ENCODE measurements around the gene STXBP5. TPM values are rescaled to one million over a fixed set of nuclear protein-coding genes. Genes with fewer than 3 reads are reported as not detected.

The STXBP5 gene
- total RNA-seq, 1 donor from 2014 or later: 28.6 TPM

DNA sequence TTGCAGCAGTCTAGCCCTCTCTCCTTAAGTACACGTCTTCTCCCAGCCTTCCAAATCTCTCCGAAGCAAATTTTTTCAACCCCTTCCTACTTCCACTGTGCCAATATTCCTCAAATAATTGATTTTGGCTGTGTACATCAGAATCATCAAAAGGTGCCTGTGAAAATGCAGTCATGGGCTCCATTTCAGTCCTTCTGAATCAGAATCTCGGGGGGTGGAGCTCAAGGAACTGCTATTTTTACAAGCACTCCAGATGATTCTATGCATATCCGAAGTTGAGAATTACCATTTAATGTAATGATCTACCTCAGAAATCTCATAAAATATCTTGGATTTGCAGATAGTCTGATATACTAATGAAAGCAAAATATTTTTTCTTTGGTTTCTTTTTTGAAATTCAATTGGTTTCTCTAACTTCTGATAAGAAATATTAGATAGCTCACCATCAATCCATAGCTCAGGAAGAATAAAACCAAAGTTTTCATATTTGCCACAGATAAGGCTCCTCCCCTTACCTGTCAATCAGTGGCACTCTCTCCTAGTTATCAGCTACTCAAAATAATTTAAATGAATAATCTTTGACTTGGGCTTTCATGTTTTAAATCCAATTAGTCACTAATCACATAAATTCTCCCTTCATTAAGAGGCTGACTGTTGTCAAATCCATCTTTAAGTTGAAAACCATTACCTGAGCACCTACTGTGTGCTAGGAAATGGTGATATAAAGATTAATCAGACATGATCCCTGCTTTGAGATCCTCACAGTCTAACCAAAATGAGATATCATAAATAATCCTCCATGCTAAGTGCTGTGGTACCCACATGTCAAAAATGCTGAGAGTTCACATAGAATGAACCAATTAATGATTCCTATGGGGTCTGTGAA is 36.4 kb upstream of the STXBP5 start:
- Mint-ChIP-seq H3K4me3 (no peak overlapping the region), H3K9me3 (no peaks in the 10 kb centered on the region), H3K27ac (no peak overlapping the region), H3K36me3 (ENCODE audit: low read depth) (no peaks in the 10 kb centered on the region), H3K27me3 (no peaks in the 10 kb centered on the region), H3K4me1 (no peaks in the 10 kb centered on the region)
- intact Hi-C loops (cut with micrococcal nuclease): no loop called here
- no peak for DNase-seq

GRCh38 chr6:147169529-147169928 is 34.7 kb upstream of the STXBP5 start:
- Mint-ChIP-seq H3K27me3 (no peaks in the 10 kb centered on the region), H3K4me3 (no peak overlapping the region), H3K27ac (no peak overlapping the region), H3K36me3 (ENCODE audit: low read depth) (no peaks in the 10 kb centered on the region), H3K4me1 (no peaks in the 10 kb centered on the region), H3K9me3 (no peaks in the 10 kb centered on the region)
- no peak for DNase-seq
- intact Hi-C loops (cut with micrococcal nuclease): no loop called here

DNA sequence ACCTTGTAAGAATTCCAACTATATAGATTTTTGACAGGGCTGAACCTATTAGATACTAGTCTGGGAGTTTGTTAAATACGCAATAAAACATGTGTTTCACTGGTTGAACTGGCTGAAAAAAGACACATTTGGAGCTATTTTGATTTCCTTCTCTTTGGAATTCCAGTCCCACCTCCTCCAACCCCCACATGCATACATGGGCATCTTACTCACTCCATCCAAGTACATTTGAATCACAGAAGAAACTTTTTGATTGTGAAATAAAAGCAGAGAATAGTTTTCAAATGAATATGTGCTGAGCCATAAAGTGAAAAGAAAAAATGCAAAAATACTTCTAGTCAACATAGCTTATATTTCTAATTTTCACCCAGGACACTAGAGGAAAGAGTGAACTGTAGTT is 33.9 kb upstream of the STXBP5 start:
- DNase-seq: no peak
- Mint-ChIP-seq H3K4me1 (no peaks in the 10 kb centered on the region), H3K4me3 (no peak overlapping the region), H3K9me3 (no peaks in the 10 kb centered on the region), H3K27me3 (no peaks in the 10 kb centered on the region), H3K36me3 (ENCODE audit: low read depth) (no peaks in the 10 kb centered on the region), H3K27ac (no peak overlapping the region)
- intact Hi-C loops (cut with micrococcal nuclease): no loop called here

- H3K9me3 Mint-ChIP-seq: no peaks in the 10 kb centered on the region
- H3K36me3 Mint-ChIP-seq (ENCODE audit: low read depth): no peaks in the 10 kb centered on the region
- H3K27me3 Mint-ChIP-seq: no peaks in the 10 kb centered on the region
- no peaks in the 10 kb centered on the region for H3K4me1 Mint-ChIP-seq
- no peak overlapping the region for H3K27ac Mint-ChIP-seq
- no peak overlapping the region for H3K4me3 Mint-ChIP-seq
- DNase-seq: no peak
- intact Hi-C loops (cut with micrococcal nuclease): no loop called here
These were observed 31.1 kb upstream of the STXBP5 start for GRCh38 chr6:147173140-147173539.

GRCh38 chr6:147173675-147174308 is 30.4 kb upstream of the STXBP5 start:
- no peak for DNase-seq
- no peak overlapping the region for H3K27ac Mint-ChIP-seq
- no peak overlapping the region for H3K4me3 Mint-ChIP-seq
- H3K27me3 Mint-ChIP-seq: no peaks in the 10 kb centered on the region
- no peaks in the 10 kb centered on the region for H3K4me1 Mint-ChIP-seq
- intact Hi-C loops (cut with micrococcal nuclease): no loop called here
- no peaks in the 10 kb centered on the region for H3K36me3 Mint-ChIP-seq (ENCODE audit: low read depth)
- H3K9me3 Mint-ChIP-seq: no peaks in the 10 kb centered on the region

GRCh38 chr6:147176795-147177194 is 27.4 kb upstream of the STXBP5 start:
- H3K36me3 Mint-ChIP-seq (ENCODE audit: low read depth): no peaks in the 10 kb centered on the region
- H3K27ac Mint-ChIP-seq: no peak overlapping the region
- no peak for DNase-seq
- no peak overlapping the region for H3K4me3 Mint-ChIP-seq
- intact Hi-C loops (cut with micrococcal nuclease): no loop called here
- H3K27me3 Mint-ChIP-seq: peaks cover 3% of the 10 kb centered on the region
- no peaks in the 10 kb centered on the region for H3K4me1 Mint-ChIP-seq
- peaks cover 3% of the 10 kb centered on the region for H3K9me3 Mint-ChIP-seq

- Mint-ChIP-seq H3K36me3 (ENCODE audit: low read depth) (no peaks in the 10 kb centered on the region), H3K9me3 (peaks cover 3% of the 10 kb centered on the region), H3K4me1 (no peaks in the 10 kb centered on the region), H3K27me3 (peaks cover 3% of the 10 kb centered on the region), H3K4me3 (no peak overlapping the region), H3K27ac (no peak overlapping the region)
- no peak for DNase-seq
- intact Hi-C loops (cut with micrococcal nuclease): no loop called here
These were observed 26.9 kb upstream of the STXBP5 start for GRCh38 chr6:147177286-147177685.

DNA sequence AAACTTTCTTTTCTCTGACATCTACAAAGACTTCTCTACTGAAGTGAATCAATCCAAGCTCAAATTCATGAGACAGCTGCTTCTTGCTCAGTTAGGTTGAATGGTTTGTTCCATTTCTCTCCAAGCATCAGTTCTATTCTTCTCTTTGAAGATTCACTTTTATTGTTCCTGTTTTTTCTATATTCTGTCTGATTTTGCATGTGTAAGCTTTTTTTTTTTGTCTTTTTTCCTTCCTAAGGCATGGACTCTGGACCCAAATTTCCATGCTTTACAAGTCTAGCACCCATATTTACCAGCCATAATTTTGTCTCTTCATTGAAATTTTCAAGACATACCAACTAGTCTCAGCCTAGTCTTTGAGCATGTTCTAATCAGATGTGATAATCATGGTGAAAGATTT is 25.9 kb upstream of the STXBP5 start:
- DNase-seq: no peak
- Mint-ChIP-seq H3K36me3 (ENCODE audit: low read depth) (no peaks in the 10 kb centered on the region), H3K9me3 (peaks cover 3% of the 10 kb centered on the region), H3K4me3 (no peak overlapping the region), H3K27me3 (peaks cover 3% of the 10 kb centered on the region), H3K27ac (no peak overlapping the region), H3K4me1 (no peaks in the 10 kb centered on the region)
- intact Hi-C loops (cut with micrococcal nuclease): no loop called here

DNA sequence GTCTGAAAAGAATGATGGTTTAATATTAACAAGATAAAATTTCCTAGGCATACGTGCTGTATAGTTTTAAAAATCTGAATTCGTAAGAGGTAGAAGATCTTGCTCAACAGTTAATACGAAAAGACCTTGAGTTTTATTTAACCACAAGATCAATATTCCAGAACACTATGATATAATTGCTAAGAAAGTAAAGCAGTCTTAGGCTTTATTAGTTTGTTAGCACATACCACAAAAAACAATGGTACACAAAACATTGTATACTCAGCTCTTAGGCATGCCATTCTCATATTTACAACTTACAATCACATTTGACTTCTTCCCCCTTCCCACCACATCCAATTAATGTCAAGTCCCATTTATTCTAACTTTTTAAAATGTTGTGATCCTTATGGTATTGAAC is 24.4 kb upstream of the STXBP5 start:
- Mint-ChIP-seq H3K27ac (no peak overlapping the region), H3K27me3 (peaks cover 3% of the 10 kb centered on the region), H3K36me3 (ENCODE audit: low read depth) (no peaks in the 10 kb centered on the region), H3K9me3 (peaks cover 3% of the 10 kb centered on the region), H3K4me3 (no peak overlapping the region), H3K4me1 (no peaks in the 10 kb centered on the region)
- no peak for DNase-seq
- intact Hi-C loops (cut with micrococcal nuclease): no loop called here

- H3K9me3 Mint-ChIP-seq: peaks cover 6% of the 10 kb centered on the region
- H3K4me1 Mint-ChIP-seq: no peaks in the 10 kb centered on the region
- intact Hi-C loops (cut with micrococcal nuclease): no loop called here
- H3K4me3 Mint-ChIP-seq: no peak overlapping the region
- H3K27ac Mint-ChIP-seq: no peak overlapping the region
- H3K27me3 Mint-ChIP-seq: peaks cover 3% of the 10 kb centered on the region
- DNase-seq: no peak
- H3K36me3 Mint-ChIP-seq (ENCODE audit: low read depth): no peaks in the 10 kb centered on the region
These were observed 23.3 kb upstream of the STXBP5 start for GRCh38 chr6:147180926-147181325.

DNA sequence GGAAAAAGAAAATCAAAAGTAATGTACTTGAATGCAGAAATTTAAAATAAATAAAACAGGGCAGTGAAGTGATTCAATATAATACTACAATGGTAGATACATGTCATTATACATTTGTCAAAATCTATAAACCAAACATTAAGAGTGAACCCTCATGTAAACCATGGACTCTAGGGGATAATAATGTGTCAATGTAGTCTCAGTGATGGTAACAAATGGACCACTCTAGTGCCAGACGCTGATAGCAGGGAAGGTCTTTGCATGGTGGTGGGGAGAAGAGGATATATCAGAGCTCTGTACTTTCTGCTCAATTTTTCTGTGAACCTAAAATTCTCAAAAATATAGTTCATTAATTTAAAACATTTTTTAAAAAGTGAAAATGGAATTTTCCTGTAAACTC is 19.8 kb upstream of the STXBP5 start:
- Mint-ChIP-seq H3K27ac (no peak overlapping the region), H3K36me3 (ENCODE audit: low read depth) (no peaks in the 10 kb centered on the region), H3K9me3 (peaks cover 6% of the 10 kb centered on the region), H3K4me3 (no peak overlapping the region), H3K27me3 (peaks cover 3% of the 10 kb centered on the region), H3K4me1 (no peaks in the 10 kb centered on the region)
- no peak for DNase-seq
- intact Hi-C loops (cut with micrococcal nuclease): no loop called here

GRCh38 chr6:147185216-147185615 is 19.0 kb upstream of the STXBP5 start:
- no peaks in the 10 kb centered on the region for H3K4me1 Mint-ChIP-seq
- H3K4me3 Mint-ChIP-seq: no peak overlapping the region
- peaks cover 6% of the 10 kb centered on the region for H3K9me3 Mint-ChIP-seq
- H3K36me3 Mint-ChIP-seq (ENCODE audit: low read depth): no peaks in the 10 kb centered on the region
- H3K27ac Mint-ChIP-seq: no peak overlapping the region
- intact Hi-C loops (cut with micrococcal nuclease): no loop called here
- no peak for DNase-seq
- peaks cover 3% of the 10 kb centered on the region for H3K27me3 Mint-ChIP-seq

GRCh38 chr6:147190556-147190955 is 13.7 kb upstream of the STXBP5 start:
- no peaks in the 10 kb centered on the region for H3K36me3 Mint-ChIP-seq (ENCODE audit: low read depth)
- H3K27ac Mint-ChIP-seq: no peak overlapping the region
- H3K4me1 Mint-ChIP-seq: peaks cover 13% of the 10 kb centered on the region
- no peaks in the 10 kb centered on the region for H3K27me3 Mint-ChIP-seq
- no peak for DNase-seq
- intact Hi-C loops (cut with micrococcal nuclease): no loop called here
- peaks cover 2% of the 10 kb centered on the region for H3K9me3 Mint-ChIP-seq
- no peak overlapping the region for H3K4me3 Mint-ChIP-seq

DNA sequence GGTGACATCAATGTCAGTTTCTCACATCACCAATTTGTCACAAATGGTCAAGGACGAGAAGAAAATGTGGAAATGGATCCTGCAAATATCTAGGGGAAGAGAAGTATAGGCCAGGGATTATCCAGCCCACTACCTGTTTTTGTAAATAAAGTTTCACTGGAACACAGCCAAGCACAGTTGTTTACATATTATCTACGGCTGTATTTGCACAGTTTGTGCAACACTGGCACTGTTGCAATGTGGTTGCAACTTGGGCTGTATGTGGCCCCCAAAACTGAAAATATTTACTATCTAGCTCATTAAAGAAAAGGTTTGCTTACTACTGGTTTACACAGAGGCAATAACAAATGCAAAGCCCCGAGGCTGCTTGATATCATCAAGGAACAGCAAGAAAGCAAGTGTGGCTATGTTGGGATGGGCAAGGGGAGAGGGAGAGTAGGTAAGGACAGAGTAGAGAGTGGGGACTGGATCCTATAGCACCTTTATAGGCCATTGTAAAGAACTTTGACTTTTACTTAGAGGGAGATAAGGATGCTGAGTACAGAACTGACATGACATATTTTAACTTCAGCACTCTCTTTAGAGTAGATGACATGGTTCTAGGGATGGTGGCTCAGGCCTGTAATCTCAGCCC is 11.8 kb upstream of the STXBP5 start:
- H3K4me3 Mint-ChIP-seq: no peak overlapping the region
- H3K4me1 Mint-ChIP-seq: peaks cover 20% of the 10 kb centered on the region
- DNase-seq: no peak
- no peaks in the 10 kb centered on the region for H3K27me3 Mint-ChIP-seq
- intact Hi-C loops (cut with micrococcal nuclease): no loop called here
- H3K9me3 Mint-ChIP-seq: peaks cover 11% of the 10 kb centered on the region
- no peak overlapping the region for H3K27ac Mint-ChIP-seq
- no peaks in the 10 kb centered on the region for H3K36me3 Mint-ChIP-seq (ENCODE audit: low read depth)
